MV-4-11 (cell line): Measurements from ENCODE around the gene EEF2K.

Experiments used
- DNase-seq: peaks from one replicate; lab custom pipeline; 2025; lab: John Stamatoyannopoulos, UW

EEF2K gene

DNA sequence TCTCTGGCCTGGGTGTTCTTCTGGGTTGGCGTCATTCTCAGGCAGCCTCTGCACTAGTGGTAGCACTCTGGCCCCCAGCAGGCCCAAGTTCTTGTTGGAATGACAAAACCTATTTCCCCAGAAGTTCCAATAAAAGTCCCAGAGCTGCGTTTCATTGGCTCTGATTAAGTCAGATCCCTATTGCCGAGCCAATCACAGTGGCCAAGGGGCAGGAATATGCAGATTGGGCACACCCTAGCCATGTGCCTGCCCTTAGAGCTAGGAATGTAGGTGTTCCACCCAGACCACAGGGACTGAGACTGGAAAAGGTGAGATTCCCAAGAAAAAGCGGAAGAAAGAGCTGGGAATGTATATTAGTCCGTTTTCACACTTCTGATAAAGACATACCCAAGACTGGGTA is 46.2 kb downstream of the EEF2K start:
- no peak for DNase-seq

DNA sequence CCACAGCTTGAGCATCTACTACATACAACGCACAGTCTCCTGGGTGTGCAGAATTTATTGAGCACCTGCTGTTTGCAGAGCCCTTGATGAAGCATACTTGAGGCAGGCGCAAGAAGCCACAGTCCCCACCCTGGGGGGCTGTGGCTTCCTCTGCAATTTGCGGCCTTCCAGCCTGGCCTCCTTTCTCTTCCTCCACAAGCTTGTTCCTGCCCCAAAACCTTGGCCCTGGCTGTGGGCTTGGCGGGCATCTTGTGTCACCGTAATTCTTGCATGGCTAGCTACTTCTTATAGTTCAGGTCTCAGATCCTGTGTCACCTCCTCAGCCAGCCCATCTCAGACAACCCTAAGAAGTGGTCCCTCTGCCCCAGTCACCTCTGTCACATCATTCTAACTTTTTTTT is 47.2 kb downstream of the EEF2K start:
- DNase-seq = no peak

- DNase-seq = peak; percentile 6
Observed at GRCh38 chr16:22255335-22255734, 49.3 kb downstream of the EEF2K start.

GRCh38 chr16:22257440-22257839 is 51.4 kb downstream of the EEF2K start:
- no peak for DNase-seq

DNA sequence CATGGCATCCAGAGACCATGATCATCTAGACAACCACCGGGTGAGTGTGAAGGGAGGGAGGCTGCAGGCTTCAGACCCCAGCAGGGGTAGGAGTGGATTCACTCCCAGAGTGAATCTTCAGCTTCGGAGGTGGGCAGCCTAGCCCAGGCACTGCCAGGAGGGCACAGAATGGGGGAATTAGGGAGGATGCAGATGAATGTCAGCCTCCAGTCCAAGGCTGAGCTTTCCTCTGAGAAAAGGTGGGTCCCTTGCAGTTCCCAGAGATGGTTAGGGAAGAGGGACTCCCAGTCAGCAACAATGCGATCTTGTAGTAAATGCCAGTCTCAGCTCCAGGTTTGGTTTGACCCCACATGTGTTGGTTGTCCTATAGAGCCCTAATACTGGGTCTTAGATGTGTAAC is 54.4 kb downstream of the EEF2K start:
- DNase-seq = no peak

GRCh38 chr16:22262460-22262859 is 56.4 kb downstream of the EEF2K start:
- DNase-seq = no peak

DNA sequence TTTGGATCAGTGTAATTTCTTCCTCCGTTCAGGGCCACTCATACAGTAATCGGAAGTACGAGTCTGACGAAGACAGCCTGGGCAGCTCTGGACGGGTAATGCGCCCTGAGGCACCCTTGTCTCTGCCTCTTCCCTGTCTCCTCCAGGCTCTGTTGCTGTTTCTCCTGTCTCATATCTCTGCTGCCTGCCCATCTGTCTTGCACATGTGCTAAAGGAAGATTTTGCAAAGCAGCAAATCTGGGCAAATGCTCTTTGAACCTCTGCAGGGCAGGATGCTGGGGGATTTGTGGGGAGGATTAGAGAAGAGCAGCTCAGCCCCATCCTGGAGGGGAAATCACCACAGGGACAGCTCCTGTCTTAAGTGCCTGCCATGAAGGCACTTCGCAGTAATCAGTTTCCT is 58.7 kb downstream of the EEF2K start:
- no peak for DNase-seq

- DNase-seq = no peak
Observed at GRCh38 chr16:22265351-22265750, 59.3 kb downstream of the EEF2K start.

GRCh38 chr16:22266546-22266945 is 60.5 kb downstream of the EEF2K start:
- DNase-seq = no peak

DNA sequence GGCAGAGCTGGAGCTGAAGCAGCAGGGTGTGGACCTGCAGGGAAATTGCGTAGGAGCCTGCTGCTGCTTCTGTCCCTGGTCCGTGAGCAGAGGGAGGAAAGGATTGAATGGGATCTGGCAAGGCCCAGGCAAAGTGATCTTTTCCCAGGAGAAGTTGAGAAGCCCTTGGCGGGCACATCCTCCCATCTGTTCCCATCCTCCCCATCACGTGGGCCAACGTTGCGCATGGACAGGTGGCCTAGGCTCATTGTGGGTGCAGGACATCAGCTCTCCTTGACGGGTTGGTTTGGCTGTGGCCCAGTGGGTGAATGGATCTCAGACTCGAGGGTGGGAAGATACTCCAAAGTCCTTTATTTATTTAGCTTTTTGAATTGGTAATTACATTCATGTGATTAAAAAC is 61.7 kb downstream of the EEF2K start:
- DNase-seq = no peak

- no peak for DNase-seq
Observed at GRCh38 chr16:22270525-22270924, 64.4 kb downstream of the EEF2K start.

DNA sequence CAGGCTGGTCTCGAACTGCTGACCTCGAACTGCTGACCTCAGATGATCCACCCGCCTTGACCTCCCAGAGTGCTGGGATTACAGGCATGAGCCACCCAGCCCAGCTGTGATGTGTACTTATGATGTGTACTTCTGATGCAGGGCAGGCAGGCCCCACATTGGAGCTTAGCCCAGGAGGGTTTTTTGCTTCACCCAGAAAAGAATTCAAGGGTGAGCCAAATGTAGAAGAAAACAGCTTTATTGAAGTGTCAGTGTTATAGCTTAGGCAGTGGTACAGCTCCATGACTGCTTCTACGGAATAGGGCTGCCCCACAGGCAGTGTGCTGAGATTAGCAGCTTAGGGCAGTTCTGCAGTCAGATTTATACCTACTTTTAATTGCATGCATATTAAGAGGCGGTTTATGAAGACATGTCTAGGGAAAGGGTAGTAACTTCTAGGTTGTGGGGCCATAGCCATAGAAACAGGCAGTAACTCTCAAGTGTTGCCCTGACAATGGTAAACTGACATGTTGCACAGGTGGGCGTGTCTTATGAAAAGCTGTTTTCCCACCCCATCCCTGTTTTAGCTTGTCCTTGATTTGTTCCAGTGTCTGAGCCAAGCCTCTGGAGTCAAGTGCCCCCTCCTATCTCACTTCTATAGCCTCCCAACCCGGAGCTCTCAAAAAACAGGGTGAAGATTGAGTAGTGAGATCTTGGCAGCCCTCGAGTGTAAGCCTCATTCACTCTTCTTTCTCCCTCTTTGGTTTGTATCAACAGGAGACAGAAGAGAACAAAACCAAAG is 67.0 kb downstream of the EEF2K start:
- no peak for DNase-seq

GRCh38 chr16:22274916-22275315 is 68.8 kb downstream of the EEF2K start:
- DNase-seq = no peak

GRCh38 chr16:22278441-22279230 is 72.6 kb downstream of the EEF2K start:
- DNase-seq = no peak

GRCh38 chr16:22282254-22282892 is 76.3 kb downstream of the EEF2K start:
- no peak for DNase-seq

GRCh38 chr16:22284637-22285036 is 78.6 kb downstream of the EEF2K start:
- no peak for DNase-seq

GRCh38 chr16:22285080-22285479 is 79.0 kb downstream of the EEF2K start:
- DNase-seq = no peak

- no peak for DNase-seq
Observed at GRCh38 chr16:22291020-22291419, 84.9 kb downstream of the EEF2K start.

DNA sequence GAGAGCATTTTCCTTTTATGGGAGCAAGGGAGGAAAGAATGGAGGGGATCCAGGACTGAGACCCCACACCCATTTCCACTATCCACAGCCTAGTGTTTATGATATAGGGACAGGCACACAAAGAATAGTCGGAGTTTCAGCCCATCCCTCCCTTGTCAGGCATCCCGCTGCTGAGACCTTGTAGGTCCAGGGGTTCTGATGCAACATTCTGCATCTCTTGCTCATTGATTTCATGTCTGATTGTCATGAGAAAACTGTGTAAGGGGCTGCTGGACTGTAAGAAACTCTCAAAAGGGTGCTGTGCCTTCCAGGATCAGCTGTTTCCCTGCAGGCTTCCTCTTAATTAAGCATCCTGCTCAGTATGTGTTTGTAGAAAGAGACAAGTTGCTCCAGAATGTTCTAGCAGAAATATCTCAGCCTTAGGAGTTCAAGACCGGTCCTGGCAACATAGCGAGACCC is 85.8 kb downstream of the EEF2K start:
- peak; percentile 35 for DNase-seq

GRCh38 chr16:22292320-22292719 is 86.2 kb downstream of the EEF2K start:
- no peak for DNase-seq

GRCh38 chr16:22293137-22294106 is 87.3 kb downstream of the EEF2K start:
- no peak for DNase-seq
